HAP-1 (cell line): ENCODE measurements around the gene PELI2.
A peak's percentile ranks its signal among the peaks of the same experiment; 100 is the strongest.

Experiments
- DNase-seq, 2 experiments: peaks; one replicate each; pipeline ENCODE4 v3.0.0-alpha.2; 2016 to 2020; ENCODE audit warnings: low spot score in 2 of 2
- H3K27me3 ChIP-seq: fragments of 250-450 bp; sonication (Bioruptor Pico); 2 replicates; pipeline ENCODE4 v1.5.1; 2020; ENCODE audit warnings: low read depth, mild to moderate bottlenecking, moderate library complexity
- H3K36me3 ChIP-seq: fragments of 250-450 bp; sonication (Bioruptor Pico); replicated peaks from 2 replicates; pipeline ENCODE4 v1.5.1; 2020; ENCODE audit warnings: mild to moderate bottlenecking
- H3K4me1 ChIP-seq: fragments of 250-450 bp; sonication (Bioruptor Pico); 2 replicates; pipeline ENCODE4 v1.5.1; 2020; ENCODE audit warnings: mild to moderate bottlenecking
- H3K4me3 ChIP-seq: fragments of 250-450 bp; sonication (Bioruptor Pico); 2 replicates; pipeline ENCODE4 v1.5.1; 2020; ENCODE audit warnings: mild to moderate bottlenecking, moderate library complexity
- H3K9me3 ChIP-seq: fragments of 250-450 bp; sonication (Bioruptor Pico); 2 replicates; pipeline ENCODE4 v1.5.1; 2020; ENCODE audit warnings: mild to moderate bottlenecking, moderate library complexity
- in situ Hi-C: fragments of 300-500 bp; cut with MboI; formaldehyde crosslinking; loops from 3 replicates; pipeline ENCODE4 v1.14.3; 2020; ENCODE audit warnings: low sequenced_read_pairs, inconsistent platforms, mixed read lengths

PELI2 gene

DNA sequence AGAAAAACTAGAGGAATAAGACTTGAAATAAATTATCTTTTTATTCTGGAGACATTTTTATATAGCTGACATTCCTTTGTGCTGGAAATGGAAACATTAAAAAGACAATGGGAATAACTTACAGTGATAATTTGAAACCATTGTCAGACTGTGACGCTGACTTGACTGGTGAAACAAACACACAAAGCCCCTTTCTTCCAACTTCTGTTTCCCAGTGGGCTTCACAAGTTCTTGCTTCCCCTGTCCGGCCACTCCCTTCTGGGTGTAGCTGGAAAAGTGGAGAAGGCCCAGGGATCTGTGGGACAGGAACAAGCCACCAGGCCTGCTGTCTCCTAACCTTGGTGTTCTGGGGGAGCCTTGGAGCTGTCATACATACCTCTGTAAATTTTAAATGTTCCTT is 58.8 kb downstream of the PELI2 start:
- no peak overlapping the region for H3K4me3 ChIP-seq
- DNase-seq: peak; percentile 57 to 81
- no peaks in the 10 kb centered on the region for H3K27me3 ChIP-seq
- in situ Hi-C loops: no loop called here
- H3K4me1 ChIP-seq: peaks cover 26% of the 10 kb centered on the region
- H3K9me3 ChIP-seq: no peaks in the 10 kb centered on the region
- no peaks in the 10 kb centered on the region for H3K36me3 ChIP-seq

DNA sequence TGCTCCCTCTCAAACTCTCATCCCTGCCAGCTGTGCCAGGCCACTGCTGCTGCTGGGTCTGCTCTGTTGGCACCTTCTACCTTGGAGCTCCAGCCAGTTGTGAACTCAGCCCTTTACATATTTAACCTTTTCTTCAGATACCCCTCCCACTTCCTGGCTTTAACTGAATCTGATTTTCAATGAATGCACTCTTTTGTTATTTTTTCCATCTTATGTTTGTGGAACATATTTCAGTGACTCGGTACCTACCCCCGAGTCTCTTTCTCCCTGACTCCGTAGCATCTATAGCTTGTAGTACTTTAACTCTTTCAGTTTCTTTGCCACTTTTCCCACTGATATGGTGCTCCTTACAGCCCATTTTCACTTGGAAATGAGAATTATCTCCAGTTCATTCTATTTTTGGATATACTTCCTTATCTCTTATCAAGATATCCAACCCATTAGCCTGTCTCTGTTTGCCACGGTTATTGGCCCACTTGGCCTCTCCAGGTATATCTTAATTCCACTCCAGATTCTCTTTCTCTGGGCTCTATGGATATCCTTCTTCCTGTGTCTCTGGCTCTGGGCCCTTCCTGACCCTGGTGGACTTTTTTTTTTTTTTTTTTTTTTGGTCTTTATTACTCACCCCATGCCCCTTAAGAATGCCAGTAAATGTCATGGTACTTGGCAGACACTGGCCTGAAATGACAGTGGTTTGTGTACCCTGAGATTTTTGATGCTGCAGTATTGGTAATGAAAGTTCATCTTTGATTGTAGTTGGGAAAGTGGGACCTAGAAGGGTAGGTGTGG is 62.7 kb downstream of the PELI2 start:
- no peak for DNase-seq
- Histone ChIP-seq H3K4me3 (no peak overlapping the region), H3K4me1 (peaks cover 25% of the 10 kb centered on the region), H3K27me3 (no peaks in the 10 kb centered on the region), H3K36me3 (no peaks in the 10 kb centered on the region), H3K9me3 (no peaks in the 10 kb centered on the region)
- in situ Hi-C loops: no loop called here

DNA sequence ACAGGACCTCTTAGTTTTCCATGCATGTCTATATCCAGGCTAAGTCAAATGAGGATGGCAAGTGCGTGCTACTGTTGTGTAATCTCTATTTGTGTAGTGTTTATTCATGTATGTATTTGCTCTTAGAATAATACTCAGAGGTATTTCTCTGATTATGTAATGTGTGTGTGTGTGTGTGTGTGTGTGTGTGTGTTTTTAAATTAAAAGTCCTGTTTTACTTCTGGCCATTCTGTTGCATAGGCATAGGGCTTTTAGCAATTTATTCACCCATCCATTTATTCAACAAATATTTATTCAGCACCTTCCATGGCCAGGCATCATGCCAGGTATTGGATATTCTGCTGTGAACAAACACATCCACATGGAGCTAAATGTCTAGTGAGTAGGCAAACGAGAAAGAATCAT is 63.5 kb downstream of the PELI2 start:
- H3K4me3 ChIP-seq: no peak overlapping the region
- H3K9me3 ChIP-seq: no peaks in the 10 kb centered on the region
- in situ Hi-C loops: no loop called here
- peaks cover 25% of the 10 kb centered on the region for H3K4me1 ChIP-seq
- no peak for DNase-seq
- no peaks in the 10 kb centered on the region for H3K27me3 ChIP-seq
- H3K36me3 ChIP-seq: no peaks in the 10 kb centered on the region

GRCh38 chr14:56182410-56182809 is 64.2 kb downstream of the PELI2 start:
- Histone ChIP-seq H3K4me3 (no peak overlapping the region), H3K9me3 (no peaks in the 10 kb centered on the region), H3K36me3 (no peaks in the 10 kb centered on the region), H3K27me3 (no peaks in the 10 kb centered on the region), H3K4me1 (peaks cover 18% of the 10 kb centered on the region)
- no peak for DNase-seq
- in situ Hi-C loops: no loop called here

DNA sequence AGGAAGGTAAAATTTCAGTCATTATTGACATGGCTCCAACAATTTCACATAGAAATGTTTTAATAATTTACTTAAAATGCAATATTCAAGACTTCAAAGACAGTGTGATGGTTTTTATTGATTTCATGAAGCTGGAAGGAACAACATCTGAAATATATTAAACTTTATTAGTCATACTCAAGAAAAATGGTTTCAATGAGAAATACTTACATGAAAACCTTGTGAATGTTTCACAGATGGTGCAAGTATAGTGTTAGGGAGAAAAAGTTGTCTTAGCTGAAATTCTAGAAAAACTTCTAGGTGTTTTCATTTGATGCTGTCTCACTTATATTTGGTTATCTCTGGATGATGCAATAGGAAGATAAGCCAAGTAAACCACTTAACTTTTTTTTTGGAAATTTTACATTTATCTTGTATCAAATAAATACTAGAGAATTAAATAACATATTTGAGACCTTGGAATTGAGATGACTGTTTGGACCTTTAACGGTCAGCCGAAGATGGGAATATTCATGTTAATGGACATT is 65.5 kb downstream of the PELI2 start:
- no peak overlapping the region for H3K4me3 ChIP-seq
- H3K4me1 ChIP-seq: peaks cover 14% of the 10 kb centered on the region
- H3K27me3 ChIP-seq: no peaks in the 10 kb centered on the region
- in situ Hi-C loops: no loop called here
- DNase-seq: no peak
- H3K36me3 ChIP-seq: no peaks in the 10 kb centered on the region
- H3K9me3 ChIP-seq: no peaks in the 10 kb centered on the region

GRCh38 chr14:56185992-56186391 is 67.8 kb downstream of the PELI2 start:
- peak in 1 of 2 experiments; percentile 34 for DNase-seq
- Histone ChIP-seq H3K36me3 (no peaks in the 10 kb centered on the region), H3K4me3 (no peak overlapping the region), H3K9me3 (no peaks in the 10 kb centered on the region), H3K4me1 (peaks cover 14% of the 10 kb centered on the region), H3K27me3 (no peaks in the 10 kb centered on the region)
- in situ Hi-C loops: no loop called here

GRCh38 chr14:56187736-56188135 is 69.5 kb downstream of the PELI2 start:
- H3K4me3 ChIP-seq: no peak overlapping the region
- no peaks in the 10 kb centered on the region for H3K9me3 ChIP-seq
- DNase-seq: no peak
- H3K36me3 ChIP-seq: no peaks in the 10 kb centered on the region
- H3K27me3 ChIP-seq: no peaks in the 10 kb centered on the region
- peaks cover 14% of the 10 kb centered on the region for H3K4me1 ChIP-seq
- in situ Hi-C loops: no loop called here

DNA sequence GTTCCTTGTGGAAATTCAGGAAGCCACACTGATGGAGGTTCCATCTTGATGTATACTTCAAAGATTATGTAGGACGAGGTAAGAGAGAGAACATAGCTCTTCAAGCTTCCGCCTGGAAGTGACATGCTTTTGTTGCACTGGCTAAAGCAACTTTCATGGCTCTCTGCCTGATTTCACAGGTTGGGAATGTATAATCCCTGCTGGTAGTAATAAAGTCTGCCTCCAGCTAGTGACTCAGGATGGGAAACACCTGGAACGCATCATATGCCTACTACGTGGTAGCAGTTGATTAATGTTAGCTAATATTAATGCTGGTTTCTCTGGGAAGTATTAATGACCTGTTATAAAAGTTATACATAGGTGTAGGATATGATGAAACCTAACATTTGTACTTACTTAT is 71.1 kb downstream of the PELI2 start:
- H3K36me3 ChIP-seq: no peaks in the 10 kb centered on the region
- no peaks in the 10 kb centered on the region for H3K27me3 ChIP-seq
- in situ Hi-C loops: no loop called here
- no peaks in the 10 kb centered on the region for H3K9me3 ChIP-seq
- H3K4me3 ChIP-seq: no peak overlapping the region
- no peak for DNase-seq
- H3K4me1 ChIP-seq: peaks cover 14% of the 10 kb centered on the region

DNA sequence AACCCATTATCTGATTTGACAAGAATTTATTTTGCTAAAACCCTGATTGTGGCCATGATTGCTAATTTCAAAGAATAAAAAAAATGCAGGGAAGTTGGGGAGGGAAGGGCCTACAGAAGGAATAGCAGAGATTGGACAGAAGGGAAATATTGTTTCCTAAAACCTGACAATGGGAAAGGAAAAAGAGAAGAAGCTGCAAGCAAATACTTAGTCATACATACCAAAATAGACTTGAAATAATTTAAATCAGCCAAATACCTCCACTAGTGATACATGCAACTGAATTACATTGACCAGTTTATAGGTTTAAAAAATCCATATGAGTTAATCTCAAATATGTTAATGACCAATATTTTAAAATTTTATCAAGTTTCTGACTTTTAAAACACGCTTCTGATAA is 75.1 kb downstream of the PELI2 start:
- H3K4me3 ChIP-seq: no peak overlapping the region

GRCh38 chr14:56194042-56194441 is 75.8 kb downstream of the PELI2 start:
- peaks cover 4% of the 10 kb centered on the region for H3K4me1 ChIP-seq

More for the DNA sequence above, 75.1 kb downstream of the PELI2 start:
- H3K27me3 ChIP-seq: no peaks in the 10 kb centered on the region
- H3K36me3 ChIP-seq: no peaks in the 10 kb centered on the region
- H3K9me3 ChIP-seq: no peaks in the 10 kb centered on the region
- in situ Hi-C loops: no loop called here
- DNase-seq: no peak
- H3K4me1 ChIP-seq: no peaks in the 10 kb centered on the region

GRCh38 chr14:56195223-56195622 is 77.0 kb downstream of the PELI2 start:
- Histone ChIP-seq H3K9me3 (no peaks in the 10 kb centered on the region), H3K27me3 (no peaks in the 10 kb centered on the region), H3K4me1 (peaks cover 8% of the 10 kb centered on the region), H3K36me3 (no peaks in the 10 kb centered on the region), H3K4me3 (no peak overlapping the region)
- DNase-seq: no peak
- in situ Hi-C loops: no loop called here

More at GRCh38 chr14:56194042-56194441, 75.8 kb downstream of the PELI2 start:
- DNase-seq: no peak
- Histone ChIP-seq H3K4me3 (no peak overlapping the region), H3K9me3 (no peaks in the 10 kb centered on the region), H3K27me3 (no peaks in the 10 kb centered on the region), H3K36me3 (no peaks in the 10 kb centered on the region)
- in situ Hi-C loops: no loop called here

DNA sequence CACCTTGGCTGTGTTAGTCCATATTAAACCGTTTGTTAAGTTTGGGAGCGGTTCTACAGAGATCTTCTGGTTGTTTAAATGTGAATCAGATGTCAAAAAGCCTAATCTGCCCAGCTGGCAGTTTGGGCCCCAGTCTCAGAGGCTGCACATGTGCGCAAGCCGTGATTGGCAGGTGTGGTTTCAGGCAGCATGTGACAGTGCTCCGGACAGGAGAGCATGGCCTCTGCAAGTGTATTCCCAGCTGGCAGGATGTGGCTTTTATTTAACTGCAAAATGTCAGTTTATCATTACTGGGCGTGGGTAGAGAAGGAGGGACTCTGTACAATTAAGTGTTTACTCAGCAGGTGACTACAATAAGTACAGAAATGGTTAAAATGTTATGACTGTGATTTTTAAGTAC is 77.5 kb downstream of the PELI2 start:
- no peak overlapping the region for H3K4me3 ChIP-seq
- peaks cover 8% of the 10 kb centered on the region for H3K4me1 ChIP-seq
- no peaks in the 10 kb centered on the region for H3K27me3 ChIP-seq
- in situ Hi-C loops: no loop called here
- no peak for DNase-seq
- H3K9me3 ChIP-seq: no peaks in the 10 kb centered on the region
- no peaks in the 10 kb centered on the region for H3K36me3 ChIP-seq

DNA sequence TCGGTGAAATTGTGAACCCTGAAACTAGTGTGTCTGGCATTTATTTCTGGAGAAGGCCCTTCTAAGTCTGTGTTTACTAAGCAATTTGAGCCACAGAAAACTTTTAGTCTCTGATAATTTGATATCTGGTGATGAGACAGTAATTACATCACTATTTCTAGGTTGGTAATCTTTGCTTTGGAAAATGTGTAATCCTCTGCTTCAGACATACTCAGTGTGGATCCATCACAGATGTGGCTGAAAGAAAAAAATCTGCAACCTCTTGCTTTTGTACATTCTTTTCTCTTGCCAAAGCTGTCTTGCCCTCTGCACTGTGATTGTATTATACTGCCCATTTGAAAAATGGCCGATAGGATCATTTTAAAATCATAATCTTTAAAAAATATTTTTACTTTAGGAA is 78.1 kb downstream of the PELI2 start:
- no peak overlapping the region for H3K4me3 ChIP-seq
- H3K27me3 ChIP-seq: no peaks in the 10 kb centered on the region
- H3K9me3 ChIP-seq: no peaks in the 10 kb centered on the region
- no peak for DNase-seq
- in situ Hi-C loops: no loop called here
- no peaks in the 10 kb centered on the region for H3K36me3 ChIP-seq
- H3K4me1 ChIP-seq: peaks cover 8% of the 10 kb centered on the region

DNA sequence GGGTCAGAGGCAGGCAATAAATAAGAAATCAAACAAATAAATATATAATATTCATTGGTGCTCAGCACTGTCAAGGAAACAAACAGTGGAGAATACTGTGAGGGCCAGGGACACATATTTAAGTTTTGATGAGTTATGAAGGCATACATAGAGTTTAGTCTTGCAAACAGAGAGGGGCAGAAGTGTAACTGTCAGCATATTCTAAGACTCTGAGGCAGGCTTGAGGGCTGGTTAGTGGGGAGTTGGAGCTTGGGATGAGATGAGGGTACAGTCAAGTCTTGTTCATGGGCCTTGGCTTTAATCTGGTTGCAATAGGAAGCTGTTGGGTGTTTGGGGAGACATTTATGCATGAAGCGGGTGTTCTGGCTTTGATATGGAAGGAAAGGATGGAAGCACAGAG is 78.9 kb downstream of the PELI2 start:
- no peaks in the 10 kb centered on the region for H3K27me3 ChIP-seq
- no peak overlapping the region for H3K4me3 ChIP-seq
- H3K36me3 ChIP-seq: no peaks in the 10 kb centered on the region
- DNase-seq: no peak
- in situ Hi-C loops: no loop called here
- H3K9me3 ChIP-seq: no peaks in the 10 kb centered on the region
- H3K4me1 ChIP-seq: peaks cover 8% of the 10 kb centered on the region
